Smooth muscle cell (in vitro differentiated cells): ENCODE measurements around the gene ANAPC2. TPM values are rescaled to one million over a fixed set of nuclear protein-coding genes. Genes with fewer than 3 reads are reported as not detected.

Experiments
- DNase-seq: peaks from one replicate; lab custom pipeline; 2025; ENCODE audit not compliant: unreplicated experiment; lab: John Stamatoyannopoulos, UW
- H2AFZ ChIP-seq: fragments of 200-600 bp; sonication (generic); 2 replicates; pipeline ENCODE4 v1.6.0; 2016; ENCODE audit warnings: antibody characterized with exemption, low read depth, mild to moderate bottlenecking
- H3F3A ChIP-seq: fragments of 200-600 bp; sonication (generic); 2 replicates; pipeline ENCODE4 v1.6.0; 2017; ENCODE audit warnings: antibody characterized with exemption, low read depth
- H3K27ac ChIP-seq: fragments of 200-600 bp; sonication (generic); 2 replicates; pipeline ENCODE4 v1.5.1; 2016; ENCODE audit warnings: low read depth, mild to moderate bottlenecking
- H3K27me3 ChIP-seq: fragments of 200-600 bp; sonication (generic); 2 replicates; pipeline ENCODE4 v1.6.1; 2016; ENCODE audit warnings: low read depth, mild to moderate bottlenecking
- H3K36me3 ChIP-seq: fragments of 200-600 bp; sonication (generic); 2 replicates; pipeline ENCODE4 v1.5.1; 2016; ENCODE audit warnings: low read depth
- H3K4me1 ChIP-seq: fragments of 200-600 bp; sonication (generic); 2 replicates; pipeline ENCODE4 v1.5.1; 2016; ENCODE audit warnings: low read depth
- H3K4me2 ChIP-seq: fragments of 200-600 bp; sonication (generic); 2 replicates; pipeline ENCODE4 v1.6.0; 2016; ENCODE audit warnings: mild to moderate bottlenecking
- H3K4me3 ChIP-seq: fragments of 200-600 bp; sonication (generic); 2 replicates; pipeline ENCODE4 v1.5.1; 2016; ENCODE audit warnings: mild to moderate bottlenecking
- H3K79me2 ChIP-seq: fragments of 200-600 bp; sonication (generic); 2 replicates; pipeline ENCODE4 v1.6.0; 2016; ENCODE audit warnings: low read depth, mild to moderate bottlenecking
- H3K9ac ChIP-seq: fragments of 200-600 bp; sonication (generic); 2 replicates; pipeline ENCODE4 v1.6.0; 2016; ENCODE audit warnings: low read depth
- H3K9me3 ChIP-seq: fragments of 200-600 bp; sonication (generic); replicated peaks from 2 replicates; pipeline ENCODE4 v1.5.1; 2016; ENCODE audit warnings: low read depth
- H4K20me1 ChIP-seq: fragments of 200-600 bp; sonication (generic); 2 replicates; pipeline ENCODE4 v1.6.0; 2016; ENCODE audit warnings: low read depth
- WGBS: methylation state at CpG from one replicate; pipeline ENCODE4 v1.1.7; 2016; ENCODE audit warnings: low lambda C conversion rate; 5-methylcytosine and 5-hydroxymethylcytosine counted together
- polyA plus RNA-seq: library from polyadenylated mRNA; unstranded; fragments of >200 nt; fragmentation: Nextera tagmentation; extraction: Ambion mirVana; gene quantifications from 2 replicates; pipeline ENCODE4 v1.2.1, GENCODE V29; 2016
- total RNA-seq: library from RNA; depleted of rRNA; stranded (reverse); fragments of >200 nt; gene quantifications from 2 replicates; pipeline ENCODE4 v1.2.3, GENCODE V29; 2014
- TF ChIP-seq, protein P1 (sequence below): fragments of 200-600 bp; sonication (generic); IDR thresholded peaks from 2 replicates; pipeline ENCODE4 v1.5.1; 2017; ENCODE audit warnings: borderline replicate concordance, mild to moderate bottlenecking, antibody characterized with exemption; ENCODE audit not compliant: insufficient read depth, poor library complexity, severe bottlenecking

ANAPC2 gene
- total and polyA plus RNA-seq, 2 experiments from 2014 or later: 6.6 to 12.6 TPM

DNA sequence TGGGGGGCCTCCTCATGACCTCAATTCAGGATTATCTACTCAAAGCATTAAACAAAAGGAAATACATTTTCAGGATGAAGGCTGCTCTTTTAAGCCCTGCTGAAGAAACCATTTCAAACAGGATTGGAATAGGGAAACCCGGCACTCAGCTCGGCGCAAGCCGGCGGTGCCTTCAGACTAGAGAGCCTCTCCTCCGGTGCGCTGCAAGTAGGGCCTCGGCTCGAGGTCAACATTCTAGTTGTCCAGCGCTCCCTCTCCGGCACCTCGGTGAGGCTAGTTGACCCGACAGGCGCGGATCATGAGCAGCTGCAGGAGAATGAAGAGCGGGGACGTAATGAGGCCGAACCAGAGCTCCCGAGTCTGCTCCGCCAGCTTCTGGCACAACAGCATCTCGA lies 16.4 kb upstream of the ANAPC2 start:
- TF ChIP-seq, protein P1, sequence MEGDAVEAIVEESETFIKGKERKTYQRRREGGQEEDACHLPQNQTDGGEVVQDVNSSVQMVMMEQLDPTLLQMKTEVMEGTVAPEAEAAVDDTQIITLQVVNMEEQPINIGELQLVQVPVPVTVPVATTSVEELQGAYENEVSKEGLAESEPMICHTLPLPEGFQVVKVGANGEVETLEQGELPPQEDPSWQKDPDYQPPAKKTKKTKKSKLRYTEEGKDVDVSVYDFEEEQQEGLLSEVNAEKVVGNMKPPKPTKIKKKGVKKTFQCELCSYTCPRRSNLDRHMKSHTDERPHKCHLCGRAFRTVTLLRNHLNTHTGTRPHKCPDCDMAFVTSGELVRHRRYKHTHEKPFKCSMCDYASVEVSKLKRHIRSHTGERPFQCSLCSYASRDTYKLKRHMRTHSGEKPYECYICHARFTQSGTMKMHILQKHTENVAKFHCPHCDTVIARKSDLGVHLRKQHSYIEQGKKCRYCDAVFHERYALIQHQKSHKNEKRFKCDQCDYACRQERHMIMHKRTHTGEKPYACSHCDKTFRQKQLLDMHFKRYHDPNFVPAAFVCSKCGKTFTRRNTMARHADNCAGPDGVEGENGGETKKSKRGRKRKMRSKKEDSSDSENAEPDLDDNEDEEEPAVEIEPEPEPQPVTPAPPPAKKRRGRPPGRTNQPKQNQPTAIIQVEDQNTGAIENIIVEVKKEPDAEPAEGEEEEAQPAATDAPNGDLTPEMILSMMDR: no peak

DNA sequence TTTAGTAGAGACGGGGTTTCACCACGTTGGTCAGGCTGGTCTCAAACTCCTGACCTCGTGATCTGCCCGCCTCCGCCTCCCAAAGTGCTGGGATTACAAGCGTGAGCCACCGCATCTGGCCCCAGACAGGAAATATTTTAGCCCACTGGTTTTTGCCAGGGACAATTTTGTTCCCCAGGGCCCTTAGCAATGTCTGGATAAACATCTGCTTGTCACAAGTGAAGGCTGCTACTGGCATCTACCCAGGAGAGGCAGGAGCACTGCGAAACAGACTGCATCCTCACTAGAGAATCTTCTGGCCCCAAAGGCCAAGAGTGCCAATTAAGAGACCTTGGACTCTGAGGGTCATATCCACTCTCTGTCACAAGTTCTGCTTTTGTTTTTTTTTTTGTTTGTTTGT lies 14.6 kb upstream of the ANAPC2 start:
- Histone ChIP-seq H3K27me3 (no peaks in the 10 kb centered on the region), H3K27ac (no peak overlapping the region), H4K20me1 (peaks cover 19% of the 10 kb centered on the region), H2AFZ (no peak overlapping the region), H3K79me2 (peaks cover 57% of the 10 kb centered on the region), H3K9me3 (no peaks in the 10 kb centered on the region), H3F3A (no peaks in the 10 kb centered on the region), H3K36me3 (no peaks in the 10 kb centered on the region), H3K4me1 (peaks cover 36% of the 10 kb centered on the region), H3K9ac (no peak overlapping the region), H3K4me2 (no peak overlapping the region), H3K4me3 (no peak overlapping the region)
- 90% methylated on average over 8 of the region's 8 CpGs for WGBS
- TF ChIP-seq, protein P1: no peak
- no peak for DNase-seq

More for the DNA sequence above, 16.4 kb upstream of the ANAPC2 start:
- Histone ChIP-seq H3F3A (no peaks in the 10 kb centered on the region), H3K9me3 (no peaks in the 10 kb centered on the region), H3K9ac (peak overlapping the region; percentile 94), H3K27me3 (no peaks in the 10 kb centered on the region), H4K20me1 (peaks cover 1% of the 10 kb centered on the region), H3K4me1 (peaks cover 24% of the 10 kb centered on the region), H2AFZ (no peak overlapping the region), H3K4me2 (peak overlapping the region; percentile 98), H3K36me3 (no peaks in the 10 kb centered on the region), H3K79me2 (peaks cover 46% of the 10 kb centered on the region), H3K4me3 (peak overlapping the region; percentile 98), H3K27ac (peak overlapping the region; percentile 66)
- 37% methylated on average over 21 of the region's 21 CpGs for WGBS
- no peak for DNase-seq

DNA sequence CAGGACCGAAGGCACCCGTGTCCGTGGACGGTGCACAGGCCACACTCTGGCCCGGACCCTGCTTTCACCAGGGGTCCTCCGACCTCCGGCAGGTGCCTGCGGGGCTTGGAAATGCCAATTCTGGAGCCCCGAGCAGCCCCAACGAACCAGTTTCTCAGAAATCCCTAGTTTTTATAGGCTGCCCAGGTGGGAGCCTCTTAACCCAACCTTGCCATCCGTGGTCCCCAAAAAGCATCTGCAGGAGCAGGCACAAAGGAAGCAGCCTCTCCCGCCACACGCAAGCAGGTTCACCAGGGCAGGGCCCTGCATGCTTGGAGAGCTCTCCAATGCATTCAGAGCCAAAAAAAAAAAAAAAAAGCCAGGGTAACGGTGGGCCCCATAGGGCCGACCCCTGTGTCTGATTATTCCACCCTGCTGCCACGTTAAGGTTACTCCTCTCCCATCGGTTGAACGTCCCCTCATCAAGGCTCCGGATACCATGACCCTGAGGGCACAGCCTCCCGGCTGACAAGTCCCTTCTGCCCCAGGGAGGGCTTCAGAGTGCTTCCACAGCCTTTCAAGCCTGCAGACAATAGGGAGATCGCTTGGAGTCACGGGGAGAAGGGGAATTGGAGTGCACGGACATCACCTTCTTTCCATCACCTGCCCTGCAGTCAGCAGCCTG lies 13.0 kb upstream of the ANAPC2 start:
- DNase-seq: no peak
- 22% methylated on average over 23 of the region's 23 CpGs for WGBS
- Histone ChIP-seq H3K4me1 (peaks cover 32% of the 10 kb centered on the region), H3F3A (no peaks in the 10 kb centered on the region), H3K36me3 (no peaks in the 10 kb centered on the region), H4K20me1 (peaks cover 35% of the 10 kb centered on the region), H3K27me3 (no peaks in the 10 kb centered on the region), H3K4me3 (peak overlapping the region; percentile 70), H3K9me3 (no peaks in the 10 kb centered on the region), H3K4me2 (peak overlapping the region; percentile 94), H3K27ac (peak overlapping the region; percentile 13), H2AFZ (peak overlapping the region; percentile 23), H3K79me2 (peaks cover 66% of the 10 kb centered on the region), H3K9ac (peak overlapping the region; percentile 65)
- TF ChIP-seq, protein P1: no peak
